Osteoblast (primary cell): ENCODE measurements around the gene NPY4R. TPM values are rescaled to one million over a fixed set of nuclear protein-coding genes. Genes with fewer than 3 reads are reported as not detected.
"Not testable (repeated sequence)": the region's sequence is repeated elsewhere in the genome, so short reads cannot be mapped to it uniquely, and the experiment has no call there.

ENCODE experiments used
- DNase-seq: peaks from one replicate; pipeline ENCODE4 v3.0.0; 2011; ENCODE audit warnings: low spot score, mixed read lengths; ENCODE audit not compliant: insufficient read length; ENCODE audit errors: missing footprints
- H2AFZ ChIP-seq: 2 replicates; pipeline ENCODE4 v1.6.0; 2011; ENCODE audit warnings: mild to moderate bottlenecking, low read length
- H3K27ac ChIP-seq: 2 replicates; pipeline ENCODE4 v1.5.1; 2011; ENCODE audit warnings: mild to moderate bottlenecking, low read depth, low read length, moderate library complexity
- H3K27me3 ChIP-seq: 2 replicates; pipeline ENCODE4 v1.6.0; 2012; ENCODE audit warnings: mild to moderate bottlenecking, control low read depth, inconsistent platforms, low read length, moderate library complexity; ENCODE audit not compliant: insufficient read depth
- H3K36me3 ChIP-seq: 2 replicates; pipeline ENCODE4 v1.5.1; 2011; ENCODE audit warnings: mild to moderate bottlenecking, low read length, control low read depth, moderate library complexity; ENCODE audit not compliant: insufficient read depth
- H3K4me1 ChIP-seq: 2 replicates; pipeline ENCODE4 v1.5.1; 2011; ENCODE audit warnings: mild to moderate bottlenecking, low read length, control low read depth, moderate library complexity; ENCODE audit not compliant: insufficient read depth
- H3K4me2 ChIP-seq: 2 replicates; pipeline ENCODE4 v1.6.0; 2011; ENCODE audit warnings: mild to moderate bottlenecking, low read length; ENCODE audit not compliant: insufficient read depth
- H3K4me3 ChIP-seq: fragments of 200-600 bp; sonication (generic); 3 replicates; pipeline ENCODE4 v1.5.1; 2012; ENCODE audit warnings: mild to moderate bottlenecking, low read length, inconsistent platforms; ENCODE audit not compliant: insufficient read depth
- H3K79me2 ChIP-seq: 2 replicates; pipeline ENCODE4 v1.6.0; 2012; ENCODE audit warnings: mild to moderate bottlenecking, low read length, control low read depth, inconsistent platforms; ENCODE audit not compliant: insufficient read depth
- H3K9me3 ChIP-seq: 2 replicates; pipeline ENCODE4 v1.5.1; 2011; ENCODE audit warnings: low read depth, low read length, control low read depth
- H4K20me1 ChIP-seq: 2 replicates; pipeline ENCODE4 v1.6.0; 2012; ENCODE audit warnings: mild to moderate bottlenecking, low read length, control low read depth; ENCODE audit not compliant: insufficient read depth
- total RNA-seq: library from RNA; depleted of rRNA; stranded (reverse); fragments of >200 nt; gene quantifications from 2 replicates; pipeline ENCODE4 v1.2.3, GENCODE V29; 2012

NPY4R gene
- total RNA-seq, 1 donor: 0.36 TPM

- not testable (repeated sequence) for H3K36me3 ChIP-seq, H2AFZ ChIP-seq, H3K79me2 ChIP-seq, H3K9me3 ChIP-seq, DNase-seq, H3K4me3 ChIP-seq, H3K4me1 ChIP-seq, H3K27me3 ChIP-seq, H3K4me2 ChIP-seq, H4K20me1 ChIP-seq, H3K27ac ChIP-seq
Measured at GRCh38 chr10:46499990-46500389, 34.2 kb upstream of the NPY4R start.

GRCh38 chr10:46498985-46499703 is 33.4 kb upstream of the NPY4R start:
- H3K9me3 ChIP-seq, H2AFZ ChIP-seq, DNase-seq, H3K4me1 ChIP-seq, H3K36me3 ChIP-seq, H3K27ac ChIP-seq, H3K4me2 ChIP-seq, H3K4me3 ChIP-seq, H3K27me3 ChIP-seq, H3K79me2 ChIP-seq, H4K20me1 ChIP-seq: not testable (repeated sequence)

- not testable (repeated sequence) for H3K4me3 ChIP-seq, H2AFZ ChIP-seq, H3K4me2 ChIP-seq, H3K79me2 ChIP-seq, H3K27me3 ChIP-seq, H3K4me1 ChIP-seq, H3K9me3 ChIP-seq, H4K20me1 ChIP-seq, H3K27ac ChIP-seq, H3K36me3 ChIP-seq, DNase-seq
Measured at GRCh38 chr10:46497878-46498277, 32.1 kb upstream of the NPY4R start.

- H3K9me3 ChIP-seq, H3K27ac ChIP-seq, H3K27me3 ChIP-seq, H3K4me1 ChIP-seq, DNase-seq, H2AFZ ChIP-seq, H3K4me2 ChIP-seq, H3K79me2 ChIP-seq, H4K20me1 ChIP-seq, H3K4me3 ChIP-seq, H3K36me3 ChIP-seq: not testable (repeated sequence)
Measured at GRCh38 chr10:46497401-46497800, 31.6 kb upstream of the NPY4R start.

GRCh38 chr10:46491364-46492114 is 25.8 kb upstream of the NPY4R start:
- H3K27ac ChIP-seq, H3K4me2 ChIP-seq, H3K27me3 ChIP-seq, H2AFZ ChIP-seq, DNase-seq, H4K20me1 ChIP-seq, H3K36me3 ChIP-seq, H3K4me3 ChIP-seq, H3K79me2 ChIP-seq, H3K4me1 ChIP-seq, H3K9me3 ChIP-seq: not testable (repeated sequence)

GRCh38 chr10:46490285-46490684 is 24.5 kb upstream of the NPY4R start:
- not testable (repeated sequence) for DNase-seq, H4K20me1 ChIP-seq, H3K36me3 ChIP-seq, H3K27me3 ChIP-seq, H3K79me2 ChIP-seq, H2AFZ ChIP-seq, H3K4me3 ChIP-seq, H3K4me1 ChIP-seq, H3K4me2 ChIP-seq, H3K9me3 ChIP-seq, H3K27ac ChIP-seq

GRCh38 chr10:46486459-46486858 is 20.7 kb upstream of the NPY4R start:
- H3K4me2 ChIP-seq, H3K4me3 ChIP-seq, H3K27me3 ChIP-seq, H3K9me3 ChIP-seq, H3K36me3 ChIP-seq, H3K79me2 ChIP-seq, H3K4me1 ChIP-seq, H3K27ac ChIP-seq, DNase-seq, H4K20me1 ChIP-seq, H2AFZ ChIP-seq: not testable (repeated sequence)

- H3K4me1 ChIP-seq, H3K36me3 ChIP-seq, H3K4me2 ChIP-seq, H3K79me2 ChIP-seq, H3K4me3 ChIP-seq, H2AFZ ChIP-seq, H3K27ac ChIP-seq, DNase-seq, H4K20me1 ChIP-seq, H3K27me3 ChIP-seq, H3K9me3 ChIP-seq: not testable (repeated sequence)
Measured at GRCh38 chr10:46474746-46475320, 9.1 kb upstream of the NPY4R start.

GRCh38 chr10:46473758-46474157 is 8.0 kb upstream of the NPY4R start:
- H3K4me1 ChIP-seq, H3K36me3 ChIP-seq, H3K79me2 ChIP-seq, H3K27me3 ChIP-seq, H3K4me3 ChIP-seq, H3K27ac ChIP-seq, H3K9me3 ChIP-seq, H4K20me1 ChIP-seq, H2AFZ ChIP-seq, DNase-seq, H3K4me2 ChIP-seq: not testable (repeated sequence)
